ENCODE data around the gene ADA.
A peak's percentile ranks its signal among the peaks of the same experiment; 100 is the strongest.

Gene ADA

GRCh38 chr20:44643596-44644229 is 7.8 kb downstream of the ADA start:
- DNase-seq: no peak

- no peak for DNase-seq
Measured at GRCh38 chr20:44643154-44643519, 8.4 kb downstream of the ADA start.

GRCh38 chr20:44642203-44643153 is 9.0 kb downstream of the ADA start:
- peak in 1 of 2 experiments; percentile 41 for DNase-seq

- DNase-seq: no peak
Measured at GRCh38 chr20:44641325-44641724, 10.2 kb downstream of the ADA start.

- DNase-seq: no peak
Measured at GRCh38 chr20:44640522-44640921, 11.0 kb downstream of the ADA start.

GRCh38 chr20:44637522-44638372 is 13.8 kb downstream of the ADA start:
- DNase-seq: no peak

- DNase-seq: no peak
Measured at GRCh38 chr20:44637042-44637441, 14.5 kb downstream of the ADA start.

GRCh38 chr20:44635877-44636276 is 15.6 kb downstream of the ADA start:
- no peak for DNase-seq

GRCh38 chr20:44633872-44634600 is 17.5 kb downstream of the ADA start:
- no peak for DNase-seq

- DNase-seq: no peak
Measured at GRCh38 chr20:44633187-44633810, 18.2 kb downstream of the ADA start.

- peak in 1 of 2 experiments; percentile 61 for DNase-seq
Measured at GRCh38 chr20:44632103-44632752, 19.3 kb downstream of the ADA start.

GRCh38 chr20:44630297-44630696 is 21.2 kb downstream of the ADA start:
- DNase-seq: no peak

GRCh38 chr20:44629542-44629941 is 22.0 kb downstream of the ADA start:
- no peak for DNase-seq

GRCh38 chr20:44629017-44629385 is 22.5 kb downstream of the ADA start:
- DNase-seq: no peak

- no peak for DNase-seq
Measured at GRCh38 chr20:44627364-44628010, 24.0 kb downstream of the ADA start.

- DNase-seq: no peak
Measured at GRCh38 chr20:44626278-44626677, 25.2 kb downstream of the ADA start.

GRCh38 chr20:44625361-44625760 is 26.1 kb downstream of the ADA start:
- DNase-seq: no peak

- no peak for DNase-seq
Measured at GRCh38 chr20:44624743-44625271, 26.7 kb downstream of the ADA start.

- DNase-seq: no peak
Measured at GRCh38 chr20:44624152-44624551, 27.3 kb downstream of the ADA start.

GRCh38 chr20:44622501-44623270 is 28.8 kb downstream of the ADA start:
- no peak for DNase-seq

Measured in NCI-H524 (cell line).